Lower leg skin (tissue), 4 donors: Measurements from ENCODE around the gene CLDN10. TPM values are rescaled to one million over a fixed set of nuclear protein-coding genes. Genes with fewer than 3 reads are reported as not detected.

ENCODE experiments used
- DNase-seq, 2 donors: peaks; one replicate each; pipeline ENCODE4 v3.0.0-alpha.2; 2019; ENCODE audit warnings: low spot score in 2 of 2
- H3K4me3 ChIP-seq: fragments of 200-600 bp; sonication (generic); 2 replicates; pipeline ENCODE4 v1.5.1; 2017; ENCODE audit warnings: mild to moderate bottlenecking, low read depth; ENCODE audit not compliant: poor library complexity, severe bottlenecking
- POLR2A ChIP-seq, 2 donors: fragments of 450-650 bp; IDR thresholded peaks; one replicate each; pipeline ENCODE4 v1.6.1; 2016 to 2017; ENCODE audit warnings: antibody characterized with exemption in 2 of 2, mild to moderate bottlenecking in 1 of 2, moderate library complexity in 1 of 2
- WGBS, 2 donors: methylation state at CpG; one replicate each; pipeline ENCODE4 v1.1.5; 2018; 5-methylcytosine and 5-hydroxymethylcytosine counted together
- intact Hi-C: fragments of 100-400 bp; cut with DNase I; formaldehyde crosslinking; loops from one replicate; pipeline ENCODE4 v1.15.0; 2023; ENCODE audit warnings: low total_unique reads
- total RNA-seq, 4 donors: library from RNA; depleted of rRNA; stranded (reverse); fragments of >200 nt; gene quantifications; one replicate each; pipeline ENCODE4 v1.1.0, GENCODE V29; 2016
- TF ChIP-seq, protein P1 (sequence below), 3 donors: fragments of 450-650 bp; IDR thresholded peaks; one replicate each; pipeline ENCODE4 v1.5.1; 2016; ENCODE audit warnings: antibody characterized with exemption in 3 of 3, mild to moderate bottlenecking in 3 of 3, moderate library complexity in 2 of 3

Gene CLDN10
- total RNA-seq, 4 donors from 2014 or later = 7.6 to 33.3 (median 19.9) TPM

DNA sequence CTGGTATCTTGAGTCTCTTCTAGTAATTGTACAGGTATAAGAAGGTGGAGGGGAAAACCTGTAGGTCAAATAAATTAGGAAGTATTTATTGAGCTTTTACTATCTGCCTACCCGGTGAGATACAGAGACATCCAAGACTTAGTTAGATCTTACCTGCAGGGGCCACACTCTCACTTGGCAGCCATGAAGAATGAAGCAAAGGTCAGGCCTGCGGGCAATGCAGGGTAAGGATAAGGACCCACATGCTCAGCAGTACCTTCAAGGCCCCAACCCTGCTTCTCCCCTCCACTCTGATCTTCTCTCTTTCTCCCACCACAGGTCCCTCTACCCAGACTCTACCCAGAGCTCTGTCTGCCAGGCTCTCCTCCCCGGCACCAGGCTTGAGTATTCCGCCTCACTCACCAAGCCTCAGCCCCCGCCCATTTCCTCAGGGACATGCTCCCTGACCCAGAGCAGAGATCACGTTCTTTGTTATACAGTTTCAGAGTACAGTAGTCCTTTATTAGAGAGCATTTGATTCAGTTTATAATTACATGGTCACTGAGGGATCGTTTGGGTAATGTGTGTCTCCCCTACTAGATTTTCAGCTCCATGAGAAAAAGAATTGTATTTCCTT is 18.9 kb upstream of the CLDN10 start:
- TF ChIP-seq, protein P1, sequence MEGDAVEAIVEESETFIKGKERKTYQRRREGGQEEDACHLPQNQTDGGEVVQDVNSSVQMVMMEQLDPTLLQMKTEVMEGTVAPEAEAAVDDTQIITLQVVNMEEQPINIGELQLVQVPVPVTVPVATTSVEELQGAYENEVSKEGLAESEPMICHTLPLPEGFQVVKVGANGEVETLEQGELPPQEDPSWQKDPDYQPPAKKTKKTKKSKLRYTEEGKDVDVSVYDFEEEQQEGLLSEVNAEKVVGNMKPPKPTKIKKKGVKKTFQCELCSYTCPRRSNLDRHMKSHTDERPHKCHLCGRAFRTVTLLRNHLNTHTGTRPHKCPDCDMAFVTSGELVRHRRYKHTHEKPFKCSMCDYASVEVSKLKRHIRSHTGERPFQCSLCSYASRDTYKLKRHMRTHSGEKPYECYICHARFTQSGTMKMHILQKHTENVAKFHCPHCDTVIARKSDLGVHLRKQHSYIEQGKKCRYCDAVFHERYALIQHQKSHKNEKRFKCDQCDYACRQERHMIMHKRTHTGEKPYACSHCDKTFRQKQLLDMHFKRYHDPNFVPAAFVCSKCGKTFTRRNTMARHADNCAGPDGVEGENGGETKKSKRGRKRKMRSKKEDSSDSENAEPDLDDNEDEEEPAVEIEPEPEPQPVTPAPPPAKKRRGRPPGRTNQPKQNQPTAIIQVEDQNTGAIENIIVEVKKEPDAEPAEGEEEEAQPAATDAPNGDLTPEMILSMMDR (IDR thresholded peaks at IDR 0.05) = no peak
- no peak for TF ChIP-seq POLR2A (IDR thresholded peaks at IDR 0.05)
- WGBS, 2 donors = 56 to 71% methylated on average over 7 of the region's 7 CpGs

DNA sequence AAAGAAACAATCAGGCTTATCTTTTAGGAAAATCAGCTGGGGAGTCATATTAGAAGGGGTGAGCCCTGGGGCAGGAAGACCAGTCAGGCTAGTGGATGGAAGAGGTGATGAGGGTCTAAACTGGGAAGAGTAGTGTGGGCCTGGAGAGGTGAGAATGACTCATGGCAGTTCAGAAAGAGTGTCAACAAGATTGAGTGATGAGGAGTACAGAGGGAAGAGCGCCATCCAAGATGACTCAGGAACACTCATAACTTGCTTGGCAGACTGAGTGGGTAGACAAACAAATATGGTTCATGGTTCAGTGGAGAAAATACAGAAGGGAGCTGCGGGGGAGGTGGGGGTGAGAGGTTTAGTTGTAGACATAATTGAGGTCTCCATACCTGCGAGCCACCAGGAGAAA is 17.3 kb upstream of the CLDN10 start:
- no peak for TF ChIP-seq POLR2A (IDR thresholded peaks at IDR 0.05)
- TF ChIP-seq, protein P1 (IDR thresholded peaks at IDR 0.05) = no peak
- no peak for DNase-seq
- H3K4me3 ChIP-seq = no peak overlapping the region
- WGBS, 2 donors = 70 to 77% methylated on average over 3 of the region's 3 CpGs
- intact Hi-C loops = no loop called here

More for the DNA sequence above, 18.9 kb upstream of the CLDN10 start:
- no peak overlapping the region for H3K4me3 ChIP-seq
- no peak for DNase-seq
- intact Hi-C loops = no loop called here

DNA sequence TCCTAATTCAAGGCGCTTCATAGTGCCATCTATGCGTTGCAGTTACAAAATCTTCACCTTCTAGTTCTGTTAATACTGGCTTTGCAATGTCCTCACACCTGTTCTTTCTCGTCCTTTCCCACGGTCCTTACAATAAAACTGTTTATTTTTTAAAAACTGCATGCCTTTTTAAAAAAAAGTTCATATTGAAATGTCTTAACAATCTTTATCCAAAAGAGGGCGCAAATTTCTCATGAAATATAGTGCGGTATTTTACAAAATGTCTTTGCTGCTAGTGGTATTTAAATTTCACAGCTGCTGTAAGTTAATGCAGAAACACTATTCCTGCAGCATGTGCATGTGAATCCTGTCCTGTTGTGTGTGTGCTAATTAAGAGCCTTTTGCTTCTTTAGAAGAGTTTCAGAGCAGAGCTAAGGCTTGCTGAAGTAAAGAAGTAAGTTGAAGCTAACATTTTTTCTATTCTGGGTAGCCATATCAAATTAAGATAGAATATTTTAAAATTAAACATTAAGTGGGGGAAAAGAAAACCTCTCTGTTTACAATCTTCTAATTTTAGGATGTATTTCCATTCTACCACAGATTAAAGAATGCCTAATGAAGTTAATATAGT is 15.8 kb upstream of the CLDN10 start:
- WGBS, 2 donors = 19% methylated on average over 6 of the region's 6 CpGs
- no peak for DNase-seq
- no peak overlapping the region for H3K4me3 ChIP-seq
- intact Hi-C loops = no loop called here
- no peak for TF ChIP-seq POLR2A (IDR thresholded peaks at IDR 0.05)
- TF ChIP-seq, protein P1 (IDR thresholded peaks at IDR 0.05) = no peak

DNA sequence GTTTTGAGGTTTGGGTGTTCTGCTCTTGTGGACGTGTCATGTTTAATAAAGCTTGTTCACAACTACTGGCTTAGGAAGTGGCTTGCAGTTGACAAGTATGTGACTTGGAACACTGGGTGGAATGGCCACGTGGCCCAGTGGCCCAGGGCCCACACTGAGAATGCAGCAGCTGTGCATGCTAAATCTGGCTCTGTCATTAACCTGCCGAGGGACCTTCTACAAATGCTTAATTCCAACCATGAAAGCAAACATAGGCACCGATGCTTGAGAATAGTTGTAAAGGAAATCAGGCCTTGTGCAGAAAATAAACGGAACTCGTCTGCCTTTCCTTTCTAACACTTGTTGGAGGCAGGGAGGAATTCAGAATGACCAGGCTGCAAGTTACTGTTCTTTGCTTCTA is 11.6 kb upstream of the CLDN10 start:
- TF ChIP-seq POLR2A (IDR thresholded peaks at IDR 0.05) = no peak
- TF ChIP-seq, protein P1 (IDR thresholded peaks at IDR 0.05) = no peak
- no peak for DNase-seq
- WGBS, 2 donors = 30 to 40% methylated on average over 6 of the region's 6 CpGs
- H3K4me3 ChIP-seq = no peak overlapping the region
- intact Hi-C loops = no loop called here

DNA sequence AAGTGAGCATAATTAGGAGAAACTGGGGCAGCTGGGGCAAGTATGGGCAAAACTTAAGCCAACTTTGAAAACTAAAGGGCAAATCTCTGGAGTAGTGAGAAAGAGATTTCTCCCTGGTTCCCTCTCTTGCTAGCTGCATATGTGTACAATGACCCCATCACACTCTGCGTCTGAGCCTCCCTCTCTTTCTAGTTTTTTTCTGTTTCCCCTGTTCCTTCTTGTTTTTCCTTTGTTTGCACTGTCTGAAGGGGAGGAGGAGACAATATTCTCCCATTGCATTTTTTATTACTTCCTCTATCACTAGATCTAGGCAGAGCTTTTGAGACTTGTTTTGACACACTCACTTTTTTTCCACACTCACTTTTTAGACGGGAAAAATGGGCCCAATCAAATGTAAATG is 11.2 kb upstream of the CLDN10 start:
- no peak overlapping the region for H3K4me3 ChIP-seq
- intact Hi-C loops = no loop called here
- TF ChIP-seq, protein P1 (IDR thresholded peaks at IDR 0.05) = no peak
- no peak for TF ChIP-seq POLR2A (IDR thresholded peaks at IDR 0.05)
- 36 to 44% methylated on average over 2 of the region's 2 CpGs for WGBS, 2 donors
- no peak for DNase-seq
